A673 (cell line): ENCODE measurements around the gene CATSPERD. TPM values are rescaled to one million over a fixed set of nuclear protein-coding genes. Genes with fewer than 3 reads are reported as not detected.

Experiments
- BruUV-seq: library from RNA; stranded (reverse); fragments of 400-500 nt; replicated peaks from 2 replicates; lab custom pipeline; 2021; lab: Mats Ljungman, UMichigan
- CTCF ChIA-PET: fragments of 300-600 bp; sonication (Branson Sonifier 250); formaldehyde crosslinking; loops from one replicate; lab custom pipeline; 2022; ENCODE audit warnings: antibody characterized with exemption; lab: Charles Lee
- POLR2A ChIA-PET: fragments of 300-600 bp; sonication (Branson Sonifier 250); formaldehyde crosslinking; loops from one replicate; lab custom pipeline; 2022; ENCODE audit warnings: antibody characterized with exemption; ENCODE audit not compliant: low non-redundant PET; lab: Charles Lee
- DNase-seq: peaks from one replicate; pipeline ENCODE4 v3.0.0-alpha.2; 2015; ENCODE audit warnings: low spot score
- H3K27ac ChIP-seq: fragments of 200-600 bp; sonication (generic); 2 replicates; pipeline ENCODE4 v1.5.1; 2016; ENCODE audit warnings: mixed run types, low read depth, mild to moderate bottlenecking, mixed read lengths, antibody characterized with exemption, low read length; ENCODE audit not compliant: poor library complexity, severe bottlenecking
- H3K27me3 ChIP-seq: fragments of 200-600 bp; sonication (generic); replicated peaks from 2 replicates; pipeline ENCODE4 v1.6.1; 2017; ENCODE audit warnings: mixed run types, low read depth, mild to moderate bottlenecking, mixed read lengths, antibody characterized with exemption, low read length; ENCODE audit not compliant: insufficient read depth, poor library complexity
- H3K36me3 ChIP-seq: fragments of 200-600 bp; sonication (generic); 2 replicates; pipeline ENCODE4 v1.6.1; 2016; ENCODE audit warnings: mixed run types, mild to moderate bottlenecking, mixed read lengths, antibody characterized with exemption, low read length; ENCODE audit not compliant: insufficient read depth, poor library complexity, severe bottlenecking
- H3K4me1 ChIP-seq: fragments of 200-600 bp; sonication (generic); 2 replicates; pipeline ENCODE4 v1.6.1; 2017; ENCODE audit warnings: mixed run types, mild to moderate bottlenecking, mixed read lengths, antibody characterized with exemption, low read length; ENCODE audit not compliant: insufficient read depth, poor library complexity, severe bottlenecking
- H3K4me3 ChIP-seq: fragments of 200-600 bp; sonication (generic); 2 replicates; pipeline ENCODE4 v1.5.1; 2016; ENCODE audit warnings: low read depth, mixed run types, mild to moderate bottlenecking, mixed read lengths, low read length; ENCODE audit not compliant: poor library complexity, severe bottlenecking
- H3K9me3 ChIP-seq: fragments of 200-600 bp; sonication (generic); 2 replicates; pipeline ENCODE4 v1.6.1; 2016; ENCODE audit warnings: mixed run types, low read depth, mild to moderate bottlenecking, mixed read lengths, antibody characterized with exemption, low read length; ENCODE audit not compliant: poor library complexity, severe bottlenecking
- EZH2 ChIP-seq: fragments of 200-600 bp; sonication (generic); IDR thresholded peaks from 2 replicates; pipeline ENCODE4 v1.6.1; 2017; ENCODE audit warnings: borderline replicate concordance, low read depth, mild to moderate bottlenecking, mixed read lengths, antibody characterized with exemption, low read length; ENCODE audit not compliant: poor library complexity, severe bottlenecking
- intact Hi-C: fragments of 100-400 bp; cut with micrococcal nuclease; formaldehyde crosslinking; loops from one replicate; pipeline ENCODE4 v1.10.0; 2022; ENCODE audit not compliant: unreplicated experiment
- total RNA-seq: library from RNA; stranded (reverse); gene quantifications from 2 replicates; pipeline ENCODE4 v1.2.3, GENCODE V29; 2021
- TF ChIP-seq, protein P1 (sequence below): fragments of 300-800, 200-600 bp; sonication (generic); conservative IDR thresholded peaks from 2 replicates; pipeline ENCODE4 v1.5.1; 2017; ENCODE audit warnings: low read depth, mild to moderate bottlenecking, antibody characterized with exemption, low read length, moderate library complexity, mixed read lengths

Gene CATSPERD
- total RNA-seq, 1 experiment from 2014 or later: not detected

DNA sequence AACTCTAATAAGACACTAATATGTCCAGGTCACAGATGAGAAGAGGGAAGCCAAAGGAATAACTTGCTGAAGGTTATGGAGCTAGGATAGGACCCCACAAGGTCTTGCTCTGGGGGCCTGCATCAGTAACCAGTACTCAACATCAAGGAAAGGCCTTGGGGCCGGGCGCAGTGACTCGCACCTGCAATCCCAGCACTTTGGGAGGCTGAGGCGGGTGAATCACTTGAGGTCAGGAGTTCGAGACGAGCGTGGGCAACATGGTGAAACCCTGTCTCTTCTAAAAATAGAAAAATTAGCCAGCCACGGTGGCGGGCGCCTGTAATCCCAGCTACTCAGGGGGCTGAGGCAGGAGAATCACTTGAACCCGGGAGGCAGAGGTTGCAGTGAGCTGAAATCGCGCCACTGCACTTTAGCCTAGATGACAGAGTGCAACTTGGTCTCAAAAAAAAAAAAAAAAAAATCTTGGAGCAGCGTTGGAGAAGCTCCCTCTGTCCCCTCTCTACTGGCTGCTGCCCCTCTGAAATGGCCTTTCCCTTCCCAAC is 2.3 kb upstream of the CATSPERD start:
- no TSS peak for BruUV-seq
- Histone ChIP-seq H3K27ac (peak overlapping the region; percentile 98), H3K9me3 (no peaks in the 10 kb centered on the region), H3K27me3 (no peaks in the 10 kb centered on the region), H3K36me3 (peaks cover 24% of the 10 kb centered on the region), H3K4me1 (peaks cover 16% of the 10 kb centered on the region), H3K4me3 (peak overlapping the region; percentile 93)
- POLR2A ChIA-PET: interaction anchor here (0.6 to 1.2 kb wide), 5 partner anchors 20 to 186 kb away, joined by 3 to 16 read pairs (median 4); partner anchors contain the start of gene RPL36
- DNase-seq: no peak
- CTCF ChIA-PET: interaction anchor here (0.8 to 1.3 kb wide), 2 partner anchors 27 to 29 kb away, joined by 3 to 4 read pairs; no protein-coding TSS in a partner anchor
- no peak for TF ChIP-seq EZH2
- TF ChIP-seq, protein P1, sequence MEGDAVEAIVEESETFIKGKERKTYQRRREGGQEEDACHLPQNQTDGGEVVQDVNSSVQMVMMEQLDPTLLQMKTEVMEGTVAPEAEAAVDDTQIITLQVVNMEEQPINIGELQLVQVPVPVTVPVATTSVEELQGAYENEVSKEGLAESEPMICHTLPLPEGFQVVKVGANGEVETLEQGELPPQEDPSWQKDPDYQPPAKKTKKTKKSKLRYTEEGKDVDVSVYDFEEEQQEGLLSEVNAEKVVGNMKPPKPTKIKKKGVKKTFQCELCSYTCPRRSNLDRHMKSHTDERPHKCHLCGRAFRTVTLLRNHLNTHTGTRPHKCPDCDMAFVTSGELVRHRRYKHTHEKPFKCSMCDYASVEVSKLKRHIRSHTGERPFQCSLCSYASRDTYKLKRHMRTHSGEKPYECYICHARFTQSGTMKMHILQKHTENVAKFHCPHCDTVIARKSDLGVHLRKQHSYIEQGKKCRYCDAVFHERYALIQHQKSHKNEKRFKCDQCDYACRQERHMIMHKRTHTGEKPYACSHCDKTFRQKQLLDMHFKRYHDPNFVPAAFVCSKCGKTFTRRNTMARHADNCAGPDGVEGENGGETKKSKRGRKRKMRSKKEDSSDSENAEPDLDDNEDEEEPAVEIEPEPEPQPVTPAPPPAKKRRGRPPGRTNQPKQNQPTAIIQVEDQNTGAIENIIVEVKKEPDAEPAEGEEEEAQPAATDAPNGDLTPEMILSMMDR: no peak
- intact Hi-C loops: no loop called here

- Histone ChIP-seq H3K4me1 (peaks cover 16% of the 10 kb centered on the region), H3K9me3 (no peaks in the 10 kb centered on the region), H3K4me3 (peak overlapping the region; percentile 93), H3K36me3 (peaks cover 18% of the 10 kb centered on the region), H3K27ac (peak overlapping the region; percentile 98), H3K27me3 (no peaks in the 10 kb centered on the region)
- TSS peak; percentile 98 for BruUV-seq
- ChIA-PET POLR2A (interaction anchor here (0.5 to 1.2 kb wide), 9 partner anchors 20 to 815 kb away, joined by 3 to 16 read pairs (median 4); partner anchors contain the start of gene RPL36), CTCF (interaction anchor here (0.5 to 1.3 kb wide), 3 partner anchors 28 to 1352 kb away, joined by 3 to 7 read pairs (median 4); no protein-coding TSS in a partner anchor)
- peak; percentile 71 for DNase-seq
- intact Hi-C loops: no loop called here
- TF ChIP-seq EZH2: no peak
- TF ChIP-seq, protein P1: no peak
These were observed 1.7 kb upstream of the CATSPERD start for GRCh38 chr19:5718579-5719273.

- ChIA-PET CTCF (interaction anchor here (0.5 to 1.3 kb wide), 3 partner anchors 30 to 1353 kb away, joined by 3 to 7 read pairs (median 3); partner anchors contain the start of gene NRTN), POLR2A (interaction anchor here (0.5 kb wide), 1 partner anchor 815 kb away, joined by 8 read pairs; no protein-coding TSS in a partner anchor)
- DNase-seq: no peak
- BruUV-seq: TSS peak; percentile 70
- H3K9me3 ChIP-seq: no peaks in the 10 kb centered on the region
- intact Hi-C loops: no loop called here
- peak overlapping the region; percentile 93 for H3K4me3 ChIP-seq
- H3K4me1 ChIP-seq: peaks cover 16% of the 10 kb centered on the region
- H3K27me3 ChIP-seq: no peaks in the 10 kb centered on the region
- peak overlapping the region; percentile 98 for H3K27ac ChIP-seq
- peaks cover 13% of the 10 kb centered on the region for H3K36me3 ChIP-seq
- no peak for TF ChIP-seq EZH2
- TF ChIP-seq, protein P1: no peak
These were observed 1.0 kb upstream of the CATSPERD start for GRCh38 chr19:5719274-5719960.
